H9 (cell line): ENCODE data around the gene SLC16A13. TPM values are rescaled to one million over a fixed set of nuclear protein-coding genes. Genes with fewer than 3 reads are reported as not detected.

Experiments used
- DNase-seq: peaks from one replicate; pipeline ENCODE4 v3.0.0-alpha.2; 2017
- H2AFZ ChIP-seq: one replicate; pipeline ENCODE4 v1.6.1; 2013; ENCODE audit warnings: mild to moderate bottlenecking, low read length, control low read depth, moderate library complexity
- H2AK5ac ChIP-seq: 2 replicates; pipeline ENCODE4 v1.6.1; 2013; ENCODE audit warnings: low read length, control low read depth, mixed read lengths; ENCODE audit not compliant: insufficient read length
- H2BK120ac ChIP-seq: one replicate; pipeline ENCODE4 v1.6.1; 2013; ENCODE audit warnings: low read depth, mild to moderate bottlenecking, low read length, control low read depth, inconsistent platforms; ENCODE audit not compliant: poor library complexity, severe bottlenecking
- H2BK12ac ChIP-seq: 2 replicates; pipeline ENCODE4 v1.6.1; 2013; ENCODE audit warnings: low read length, control low read depth, mixed read lengths, low read depth; ENCODE audit not compliant: insufficient read length
- H2BK15ac ChIP-seq: 2 replicates; pipeline ENCODE4 v1.6.1; 2013; ENCODE audit warnings: low read depth, low read length, control low read depth
- H2BK20ac ChIP-seq: one replicate; pipeline ENCODE4 v1.6.1; 2013; ENCODE audit warnings: low read depth, mild to moderate bottlenecking, low read length, control low read depth, inconsistent platforms; ENCODE audit not compliant: poor library complexity, severe bottlenecking
- H2BK5ac ChIP-seq: 2 replicates; pipeline ENCODE4 v1.6.1; 2013; ENCODE audit warnings: low read length, control low read depth, mixed read lengths; ENCODE audit not compliant: insufficient read length
- H3K14ac ChIP-seq: 2 replicates; pipeline ENCODE4 v1.6.1; 2013; ENCODE audit warnings: low read length, control low read depth; ENCODE audit not compliant: insufficient read depth
- H3K18ac ChIP-seq: 2 replicates; pipeline ENCODE4 v1.6.1; 2013; ENCODE audit warnings: low read depth, mild to moderate bottlenecking, mixed read lengths, low read length, control low read depth; ENCODE audit not compliant: insufficient read length
- H3K23ac ChIP-seq: 2 replicates; pipeline ENCODE4 v1.6.1; 2013; ENCODE audit warnings: low read length, control low read depth, mixed read lengths, low read depth; ENCODE audit not compliant: insufficient read length
- H3K23me2 ChIP-seq: 2 replicates; pipeline ENCODE4 v1.6.1; 2013; ENCODE audit warnings: low read depth, mild to moderate bottlenecking, mixed read lengths, low read length, control low read depth; ENCODE audit not compliant: insufficient read length, poor library complexity, severe bottlenecking
- H3K27ac ChIP-seq: 2 replicates; pipeline ENCODE4 v1.5.1; 2013; ENCODE audit warnings: low read length, control low read depth, mixed read lengths, low read depth; ENCODE audit not compliant: insufficient read length
- H3K27me3 ChIP-seq: 2 replicates; pipeline ENCODE4 v1.6.1; 2013; ENCODE audit warnings: low read length, control low read depth, inconsistent platforms; ENCODE audit not compliant: insufficient read depth
- H3K4ac ChIP-seq: 2 replicates; pipeline ENCODE4 v1.6.1; 2013; ENCODE audit warnings: low read depth, mild to moderate bottlenecking, control low read depth, inconsistent platforms, low read length, moderate library complexity
- H3K4me1 ChIP-seq: 2 replicates; pipeline ENCODE4 v1.6.1; 2013; ENCODE audit warnings: low read length, control low read depth, inconsistent platforms; ENCODE audit not compliant: insufficient read depth
- H3K4me2 ChIP-seq: 2 replicates; pipeline ENCODE4 v1.6.1; 2013; ENCODE audit warnings: low read length, control low read depth, mixed read lengths; ENCODE audit not compliant: insufficient read length, insufficient read depth
- H3K56ac ChIP-seq: 2 replicates; pipeline ENCODE4 v1.6.1; 2013; ENCODE audit warnings: low read depth, mild to moderate bottlenecking, mixed read lengths, low read length, control low read depth; ENCODE audit not compliant: insufficient read length
- H3K79me1 ChIP-seq: 2 replicates; pipeline ENCODE4 v1.6.1; 2013; ENCODE audit warnings: low read depth, mild to moderate bottlenecking, moderate library complexity, low read length, control low read depth, inconsistent platforms; ENCODE audit not compliant: insufficient read depth, poor library complexity, severe bottlenecking
- H3K79me2 ChIP-seq: 2 replicates; pipeline ENCODE4 v1.6.1; 2013; ENCODE audit warnings: low read length, control low read depth, inconsistent platforms; ENCODE audit not compliant: insufficient read depth
- H3K9ac ChIP-seq: 2 replicates; pipeline ENCODE4 v1.6.1; 2013; ENCODE audit warnings: low read length, control low read depth, mixed read lengths; ENCODE audit not compliant: insufficient read length; ENCODE audit errors: extremely low read depth
- H3K9me3 ChIP-seq: one replicate; pipeline ENCODE4 v1.6.1; 2013; ENCODE audit warnings: low read depth, low read length, inconsistent platforms; ENCODE audit not compliant: control insufficient read depth
- H3T11ph ChIP-seq: one replicate; pipeline ENCODE4 v1.6.1; 2013; ENCODE audit warnings: mild to moderate bottlenecking, low read length, control low read depth, inconsistent platforms
- H4K20me1 ChIP-seq: one replicate; pipeline ENCODE4 v1.6.1; 2013; ENCODE audit not compliant: control insufficient read depth, insufficient read length, insufficient read depth
- H4K5ac ChIP-seq: 2 replicates; pipeline ENCODE4 v1.6.1; 2013; ENCODE audit warnings: low read depth, mild to moderate bottlenecking, mixed read lengths, low read length, control low read depth; ENCODE audit not compliant: insufficient read length
- H4K8ac ChIP-seq: replicated peaks from 2 replicates; pipeline ENCODE4 v1.6.1; 2013; ENCODE audit warnings: low read length, control low read depth, mixed read lengths, low read depth; ENCODE audit not compliant: insufficient read length
- H4K91ac ChIP-seq: 2 replicates; pipeline ENCODE4 v1.6.1; 2013; ENCODE audit warnings: low read depth, mild to moderate bottlenecking, moderate library complexity, mixed read lengths, low read length, control low read depth; ENCODE audit not compliant: insufficient read length
- H3K27ac Mint-ChIP-seq, 3 experiments: 2 replicates in 2 of 3; 3 replicates in 1 of 3; pipeline ENCODE4 v1.8.0; 2020 to 2021; ENCODE audit warnings: mixed read lengths in 3 of 3, mild to moderate bottlenecking in 1 of 3, moderate library complexity in 1 of 3
- H3K27me3 Mint-ChIP-seq: 2 replicates; pipeline ENCODE4 v1.8.0; 2021; ENCODE audit warnings: low read depth, mild to moderate bottlenecking, moderate library complexity, mixed read lengths
- H3K36me3 Mint-ChIP-seq, 3 experiments: 2 replicates in 2 of 3; 3 replicates in 1 of 3; pipeline ENCODE4 v1.8.0; 2020 to 2021; ENCODE audit warnings: low read depth in 3 of 3, mixed read lengths in 3 of 3; ENCODE audit not compliant: insufficient read depth in 1 of 3
- H3K4me1 Mint-ChIP-seq, 2 experiments: 2 replicates each; pipeline ENCODE4 v1.8.0; 2020; ENCODE audit warnings: mixed read lengths in 2 of 2
- H3K4me3 Mint-ChIP-seq, 2 experiments: 2 replicates in 1 of 2; 3 replicates in 1 of 2; pipeline ENCODE4 v1.8.0; 2020 to 2021; ENCODE audit warnings: mild to moderate bottlenecking in 2 of 2, mixed read lengths in 2 of 2, moderate library complexity in 1 of 2
- H3K9me3 Mint-ChIP-seq, 2 experiments: 2 replicates in 1 of 2; 3 replicates in 1 of 2; pipeline ENCODE4 v1.8.0; 2020; ENCODE audit warnings: mild to moderate bottlenecking in 2 of 2, mixed read lengths in 2 of 2, moderate library complexity in 1 of 2
- CTCF ChIP-seq: fragments of 200-600 bp; sonication (generic); conservative IDR thresholded peaks from 3 replicates; pipeline ENCODE4 v1.8.0; 2021; ENCODE audit warnings: antibody characterized with exemption, mild to moderate bottlenecking
- WGBS: extraction: QIAGEN DNeasy Blood & Tissue Kit; methylation state at CpG from one replicate; pipeline ENCODE4 v1.1.7; 2013; ENCODE audit warnings: missing lambda C conversion rate, low lambda C conversion rate, mixed read lengths; ENCODE audit not compliant: insufficient read length; ENCODE audit errors: extremely low coverage; 5-methylcytosine and 5-hydroxymethylcytosine counted together
- total RNA-seq: library from RNA; stranded (reverse); gene quantifications from 2 replicates; pipeline ENCODE4 v1.2.1, GENCODE V29; 2021

Gene SLC16A13
- total RNA-seq, 1 experiment from 2014 or later: 6.1 TPM

- H3K9ac ChIP-seq: no peak overlapping the region
- Mint-ChIP-seq H3K36me3 (peaks cover 13 to 39% (median 16%) of the 10 kb centered on the region in 3 experiments; a peak in 6 of 7 replicates), H3K27ac (no peak overlapping the region), H3K27me3 (peaks cover 49% of the 10 kb centered on the region), H3K9me3 (no peaks in the 10 kb centered on the region), H3K4me1 (peaks cover 2 to 4% of the 10 kb centered on the region in 2 experiments; a peak in 3 of 4 replicates), H3K4me3 (peak overlapping the region; percentile 74 to 80; a peak in 4 of 5 replicates)
- no peak overlapping the region for H2AFZ ChIP-seq
- H3T11ph ChIP-seq: no peak overlapping the region
- no peaks in the 10 kb centered on the region for H3K9me3 ChIP-seq
- no peak overlapping the region for H3K18ac ChIP-seq
- H3K14ac ChIP-seq: no peak overlapping the region
- no peaks in the 10 kb centered on the region for H4K20me1 ChIP-seq
- no peaks in the 10 kb centered on the region for H3K79me1 ChIP-seq
- no peak overlapping the region for H3K27ac ChIP-seq
- H3K27me3 ChIP-seq: peaks cover 2% of the 10 kb centered on the region; the same call in 1 of the 2 replicates
- H3K56ac ChIP-seq: no peak overlapping the region
- H2BK20ac ChIP-seq: no peak overlapping the region
- DNase-seq: peak; percentile 77
- H2BK120ac ChIP-seq: no peak overlapping the region
- H3K4me1 ChIP-seq: no peaks in the 10 kb centered on the region
- H2BK15ac ChIP-seq: no peak overlapping the region
- H4K8ac ChIP-seq: no peak overlapping the region
- no CpG with 5 or more reads among the region's 58 CpGs for WGBS
- H3K79me2 ChIP-seq: no peaks in the 10 kb centered on the region
- no peak overlapping the region for H2BK5ac ChIP-seq
- peak overlapping the region; percentile 52 for H3K4me2 ChIP-seq
- no peak overlapping the region for H4K5ac ChIP-seq
- H4K91ac ChIP-seq: no peak overlapping the region
- no peak overlapping the region for H3K23ac ChIP-seq
- TF ChIP-seq CTCF: no peak
- H3K4ac ChIP-seq: no peak overlapping the region
- no peak overlapping the region for H2AK5ac ChIP-seq
- no peak overlapping the region for H2BK12ac ChIP-seq
- H3K23me2 ChIP-seq: peaks cover 8% of the 10 kb centered on the region
Observed at GRCh38 chr17:6996256-6997011, 39.4 kb upstream of the SLC16A13 start.
